ENCODE results near the gene YTHDC1. TPM values are rescaled to one million over a fixed set of nuclear protein-coding genes. Genes with fewer than 3 reads are reported as not detected.
"Not testable (repeated sequence)": the region's sequence is repeated elsewhere in the genome, so short reads cannot be mapped to it uniquely, and the experiment has no call there.

YTHDC1 gene
- total RNA-seq, 2 donors from 2014 or later = 86.0 to 91.7 TPM

DNA sequence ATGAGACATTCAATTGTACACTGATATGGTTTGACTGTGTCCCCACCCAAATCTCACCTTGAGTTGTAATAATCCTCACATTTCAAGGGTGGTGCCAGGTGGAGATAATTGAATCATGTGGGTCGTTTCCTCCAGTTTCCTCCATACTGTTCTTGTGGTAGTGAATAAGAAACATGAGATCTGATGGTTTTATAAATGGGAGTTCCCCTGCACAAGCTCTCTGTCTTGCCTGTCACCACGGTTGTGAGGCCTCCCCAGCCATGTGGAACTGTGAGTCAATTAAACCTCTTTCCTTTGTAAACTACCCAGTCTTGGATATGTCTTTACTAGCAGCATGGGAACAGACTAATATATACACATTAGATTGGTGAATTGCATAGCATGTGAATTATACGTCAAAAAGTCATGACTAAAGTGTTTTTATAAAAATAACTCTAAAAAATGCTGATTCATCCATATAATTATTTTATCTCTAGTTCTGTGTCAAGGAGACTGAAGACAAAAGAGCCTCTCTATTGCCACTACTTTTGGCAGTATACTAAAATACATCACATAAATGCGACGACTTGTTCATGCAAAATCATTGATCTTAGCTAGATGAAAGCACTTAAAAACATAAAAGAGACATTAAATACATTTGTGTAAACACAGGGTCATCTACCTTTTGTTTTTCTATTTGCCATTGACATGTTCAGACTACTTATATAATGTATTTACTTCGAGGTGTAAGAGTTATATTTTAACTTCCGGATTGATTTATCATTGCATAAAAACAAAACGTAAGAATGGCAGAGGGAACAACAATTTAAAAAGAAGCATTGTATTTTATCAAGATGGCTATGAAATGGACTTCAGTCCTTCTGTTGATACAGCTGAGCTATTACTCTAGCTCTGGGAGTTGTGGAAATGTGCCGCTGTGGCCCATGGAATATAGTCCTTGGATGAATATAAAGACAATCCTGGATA is 50.1 kb downstream of the YTHDC1 start:
- H3K27me3 Mint-ChIP-seq = peaks cover 14 to 25% of the 10 kb centered on the region in 2 donors
- peaks cover 7% of the 10 kb centered on the region for H3K36me3 Mint-ChIP-seq
- H3K9me3 Mint-ChIP-seq = peaks cover 4% of the 10 kb centered on the region
- no peak overlapping the region for H3K4me3 Mint-ChIP-seq
- H3K27ac Mint-ChIP-seq = no peak overlapping the region
- ATAC-seq = no peak
- H3K4me1 Mint-ChIP-seq (ENCODE audit: low read depth in 2 of 2) = no peaks in the 10 kb centered on the region
- no peak for DNase-seq (ENCODE audit: low spot score)

- Mint-ChIP-seq H3K27ac (no peak overlapping the region), H3K4me1 (ENCODE audit: low read depth in 2 of 2) (no peaks in the 10 kb centered on the region), H3K4me3 (no peak overlapping the region), H3K9me3 (peaks cover 4% of the 10 kb centered on the region), H3K36me3 (peaks cover 7% of the 10 kb centered on the region), H3K27me3 (peaks cover 3 to 16% of the 10 kb centered on the region in 2 donors)
- DNase-seq (ENCODE audit: low spot score) (no peak), ATAC-seq (no peak)
Observed at GRCh38 chr4:68297137-68297536, 52.8 kb downstream of the YTHDC1 start.

GRCh38 chr4:68291256-68291655 is 58.6 kb downstream of the YTHDC1 start:
- Mint-ChIP-seq H3K36me3 (no peaks in the 10 kb centered on the region), H3K4me1 (ENCODE audit: low read depth in 2 of 2) (no peaks in the 10 kb centered on the region), H3K27me3 (peaks cover 15 to 24% of the 10 kb centered on the region in 2 donors), H3K9me3 (no peaks in the 10 kb centered on the region), H3K4me3 (no peak overlapping the region), H3K27ac (no peak overlapping the region)
- no peak for ATAC-seq
- no peak for DNase-seq (ENCODE audit: low spot score)

- H3K4me1 Mint-ChIP-seq (ENCODE audit: low read depth in 2 of 2) = no peaks in the 10 kb centered on the region
Observed at GRCh38 chr4:68288393-68288740, 61.5 kb downstream of the YTHDC1 start.

GRCh38 chr4:68287704-68288392 is 62.0 kb downstream of the YTHDC1 start:
- no peak for ATAC-seq
- H3K27ac Mint-ChIP-seq = no peak overlapping the region
- H3K4me3 Mint-ChIP-seq = no peak overlapping the region
- DNase-seq (ENCODE audit: low spot score) = no peak
- H3K36me3 Mint-ChIP-seq = no peaks in the 10 kb centered on the region
- no peaks in the 10 kb centered on the region for H3K9me3 Mint-ChIP-seq
- no peaks in the 10 kb centered on the region for H3K4me1 Mint-ChIP-seq (ENCODE audit: low read depth in 2 of 2)
- H3K27me3 Mint-ChIP-seq = peaks cover 16 to 18% of the 10 kb centered on the region in 2 donors

More at GRCh38 chr4:68288393-68288740, 61.5 kb downstream of the YTHDC1 start:
- Mint-ChIP-seq H3K27me3 (peaks cover 16 to 18% of the 10 kb centered on the region in 2 donors), H3K4me3 (no peak overlapping the region), H3K9me3 (no peaks in the 10 kb centered on the region), H3K36me3 (no peaks in the 10 kb centered on the region), H3K27ac (no peak overlapping the region)
- no peak for DNase-seq (ENCODE audit: low spot score)
- ATAC-seq = no peak

GRCh38 chr4:68283714-68284113 is 66.2 kb downstream of the YTHDC1 start:
- no peak for DNase-seq (ENCODE audit: low spot score)
- no peak for ATAC-seq
- no peaks in the 10 kb centered on the region for H3K4me1 Mint-ChIP-seq (ENCODE audit: low read depth in 2 of 2)
- H3K4me3 Mint-ChIP-seq = no peak overlapping the region
- peaks cover 9 to 15% of the 10 kb centered on the region in 2 donors for H3K27me3 Mint-ChIP-seq
- no peaks in the 10 kb centered on the region for H3K9me3 Mint-ChIP-seq
- no peak overlapping the region for H3K27ac Mint-ChIP-seq
- H3K36me3 Mint-ChIP-seq = no peaks in the 10 kb centered on the region

DNA sequence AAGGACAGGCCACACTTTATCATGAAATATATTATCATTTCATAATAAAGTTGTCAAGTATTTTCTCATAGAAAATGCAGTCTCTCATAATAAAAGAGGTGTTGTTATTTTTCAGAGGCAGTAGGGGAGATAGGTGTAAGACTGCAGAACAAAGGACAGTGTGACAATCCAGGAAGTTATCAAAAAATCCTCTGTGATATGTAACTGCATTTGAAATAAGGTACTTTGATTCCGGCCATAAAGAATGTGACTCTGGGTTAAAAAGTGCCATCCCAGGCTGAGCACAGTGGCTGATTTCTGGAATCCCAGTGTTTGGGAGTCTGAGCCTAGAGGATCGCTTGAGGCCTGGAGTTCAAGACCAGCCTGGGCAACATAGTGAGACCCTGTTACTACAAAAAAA is 66.8 kb downstream of the YTHDC1 start:
- Mint-ChIP-seq H3K4me3 (no peak overlapping the region), H3K36me3 (no peaks in the 10 kb centered on the region), H3K4me1 (ENCODE audit: low read depth in 2 of 2) (no peaks in the 10 kb centered on the region), H3K27me3 (peaks cover 5 to 9% of the 10 kb centered on the region in 2 donors), H3K9me3 (no peaks in the 10 kb centered on the region), H3K27ac (no peak overlapping the region)
- no peak for DNase-seq (ENCODE audit: low spot score)
- ATAC-seq = no peak

DNA sequence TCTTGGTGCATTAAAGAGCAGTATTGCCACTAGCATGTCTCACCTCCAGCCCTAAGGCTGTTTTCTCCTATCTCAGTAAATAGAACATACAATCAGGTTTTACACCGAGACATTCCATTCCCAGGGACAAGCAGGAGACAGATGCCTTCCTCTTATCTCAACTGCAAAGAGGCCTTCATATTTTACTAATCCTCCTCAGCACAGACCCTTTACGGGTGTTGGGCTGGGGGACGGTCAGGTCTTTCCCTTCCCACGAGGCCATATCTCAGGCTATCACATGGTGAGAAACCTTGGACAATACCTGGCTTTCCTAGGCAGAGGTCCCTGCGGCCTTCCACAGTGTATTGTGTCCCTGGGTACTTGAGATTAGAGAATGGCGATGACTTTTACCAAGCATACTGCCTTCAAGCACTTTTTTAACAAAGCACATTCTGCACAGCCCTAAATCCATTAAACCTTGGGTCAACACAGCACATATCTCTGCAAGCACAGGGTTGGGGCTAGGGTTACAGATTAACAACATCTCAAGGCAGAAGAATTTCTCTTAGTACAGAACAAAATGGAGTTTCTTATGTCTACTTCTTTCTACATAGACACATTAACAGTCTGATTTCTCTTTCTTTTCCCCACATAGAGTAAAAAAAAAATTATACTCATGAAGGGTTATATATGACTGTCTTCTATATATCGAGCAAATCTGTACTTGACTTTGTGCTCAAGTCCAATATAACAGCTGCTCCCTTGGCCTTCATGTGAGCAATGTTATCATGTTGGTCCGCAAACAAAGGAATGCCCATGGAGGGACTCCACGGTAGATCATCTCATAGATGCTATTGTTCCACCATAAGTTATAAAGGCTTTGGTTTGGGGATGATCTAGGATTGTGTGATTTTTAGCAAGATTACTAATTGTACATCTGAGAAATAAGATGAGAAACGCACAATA is 67.8 kb downstream of the YTHDC1 start:
- not testable (repeated sequence) for ATAC-seq; H3K4me3 Mint-ChIP-seq; H3K27ac Mint-ChIP-seq; H3K36me3 Mint-ChIP-seq; DNase-seq (ENCODE audit: low spot score); H3K4me1 Mint-ChIP-seq (ENCODE audit: low read depth in 2 of 2); H3K9me3 Mint-ChIP-seq; H3K27me3 Mint-ChIP-seq

GRCh38 chr4:68278029-68278428 is 71.9 kb downstream of the YTHDC1 start:
- ATAC-seq = no peak
- Mint-ChIP-seq H3K36me3 (no peaks in the 10 kb centered on the region), H3K27me3 (peaks cover 0 to 5% of the 10 kb centered on the region in 2 donors), H3K9me3 (no peaks in the 10 kb centered on the region), H3K4me1 (ENCODE audit: low read depth in 2 of 2) (no peaks in the 10 kb centered on the region), H3K4me3 (no peak overlapping the region), H3K27ac (no peak overlapping the region)
- DNase-seq (ENCODE audit: low spot score) = no peak

- Mint-ChIP-seq H3K36me3 (no peaks in the 10 kb centered on the region), H3K4me3 (no peak overlapping the region), H3K9me3 (no peaks in the 10 kb centered on the region), H3K4me1 (ENCODE audit: low read depth in 2 of 2) (no peaks in the 10 kb centered on the region), H3K27ac (no peak overlapping the region), H3K27me3 (peaks cover 0 to 3% of the 10 kb centered on the region in 2 donors)
- ATAC-seq (no peak), DNase-seq (ENCODE audit: low spot score) (no peak)
Observed at GRCh38 chr4:68277627-68278026, 72.3 kb downstream of the YTHDC1 start.

DNA sequence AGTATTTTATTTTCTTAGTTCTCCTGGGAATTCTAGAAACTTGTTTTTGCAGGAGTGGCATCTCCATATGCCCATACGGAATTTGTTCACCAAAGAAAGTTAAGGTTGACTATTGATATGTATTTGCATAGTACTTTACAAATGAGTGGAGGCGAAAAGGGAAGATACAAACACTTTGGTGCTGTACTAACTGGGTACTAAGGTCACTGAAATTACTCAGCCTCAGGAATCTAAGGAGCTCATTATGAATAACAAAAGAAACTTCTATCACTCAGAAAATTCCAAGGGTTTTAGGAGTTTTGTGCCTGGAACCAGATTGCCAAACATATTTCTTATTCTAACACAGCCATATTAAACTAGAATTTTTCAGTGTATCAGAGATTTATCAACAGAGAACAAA is 77.0 kb downstream of the YTHDC1 start:
- Mint-ChIP-seq H3K4me1 (ENCODE audit: low read depth in 2 of 2) (peaks cover 0 to under 1% of the 10 kb centered on the region in 2 donors), H3K4me3 (no peak overlapping the region), H3K36me3 (no peaks in the 10 kb centered on the region), H3K27me3 (no peaks in the 10 kb centered on the region), H3K27ac (no peak overlapping the region), H3K9me3 (no peaks in the 10 kb centered on the region)
- ATAC-seq (no peak), DNase-seq (ENCODE audit: low spot score) (no peak)

GRCh38 chr4:68272380-68272779 is 77.5 kb downstream of the YTHDC1 start:
- no peaks in the 10 kb centered on the region for H3K9me3 Mint-ChIP-seq
- H3K36me3 Mint-ChIP-seq = no peaks in the 10 kb centered on the region
- peaks cover 3 to 6% of the 10 kb centered on the region in 2 donors for H3K4me1 Mint-ChIP-seq (ENCODE audit: low read depth in 2 of 2)
- H3K27ac Mint-ChIP-seq = no peak overlapping the region
- ATAC-seq = no peak
- no peak for DNase-seq (ENCODE audit: low spot score)
- no peaks in the 10 kb centered on the region for H3K27me3 Mint-ChIP-seq
- no peak overlapping the region for H3K4me3 Mint-ChIP-seq

- no peaks in the 10 kb centered on the region for H3K36me3 Mint-ChIP-seq
- peaks cover 3 to 6% of the 10 kb centered on the region in 2 donors for H3K4me1 Mint-ChIP-seq (ENCODE audit: low read depth in 2 of 2)
- no peaks in the 10 kb centered on the region for H3K9me3 Mint-ChIP-seq
- H3K27me3 Mint-ChIP-seq = no peaks in the 10 kb centered on the region
- H3K4me3 Mint-ChIP-seq = no peak overlapping the region
- no peak overlapping the region for H3K27ac Mint-ChIP-seq
- ATAC-seq (no peak), DNase-seq (ENCODE audit: low spot score) (no peak)
Observed at GRCh38 chr4:68271851-68272357, 78.0 kb downstream of the YTHDC1 start.

Data from natural killer cell treated with Interleukin-12 subunit alpha and Interleukin-12 subunit beta and Interleukin-15 and Interleukin-18, amount 100 ng/mL, for 72 hours (primary cell).